Stimulated activated effector memory CD8-positive, alpha-beta T cell treated with anti-CD3 and anti-CD28 coated beads, Interleukin-12 subunit alpha, Interleukin-12 subunit beta, amount 100 ng/mL, for 72 hours (primary cell): Measurements from ENCODE around the gene SPPL2C.

Source experiments
- ATAC-seq: fragments of 150-1000 bp; cut with Tn5 transposase; 2 replicates; pipeline ENCODE4 v1.10.0; 2021
- DNase-seq, 2 donors: peaks; one replicate each; pipeline ENCODE4 v3.0.0; 2021 to 2022; ENCODE audit warnings: low spot score in 2 of 2
- H3K27ac Mint-ChIP-seq: one replicate; pipeline ENCODE4 v1.8.0; 2022; ENCODE audit warnings: mild to moderate bottlenecking, mixed read lengths
- H3K36me3 Mint-ChIP-seq: one replicate; pipeline ENCODE4 v1.8.0; 2022; ENCODE audit warnings: mild to moderate bottlenecking, mixed read lengths
- H3K4me1 Mint-ChIP-seq: one replicate; pipeline ENCODE4 v1.8.0; 2022; ENCODE audit warnings: mixed read lengths
- H3K4me3 Mint-ChIP-seq: one replicate; pipeline ENCODE4 v1.8.0; 2022; ENCODE audit warnings: mild to moderate bottlenecking, mixed read lengths
- H3K9me3 Mint-ChIP-seq: one replicate; pipeline ENCODE4 v1.8.0; 2022; ENCODE audit warnings: mixed read lengths

The SPPL2C gene

DNA sequence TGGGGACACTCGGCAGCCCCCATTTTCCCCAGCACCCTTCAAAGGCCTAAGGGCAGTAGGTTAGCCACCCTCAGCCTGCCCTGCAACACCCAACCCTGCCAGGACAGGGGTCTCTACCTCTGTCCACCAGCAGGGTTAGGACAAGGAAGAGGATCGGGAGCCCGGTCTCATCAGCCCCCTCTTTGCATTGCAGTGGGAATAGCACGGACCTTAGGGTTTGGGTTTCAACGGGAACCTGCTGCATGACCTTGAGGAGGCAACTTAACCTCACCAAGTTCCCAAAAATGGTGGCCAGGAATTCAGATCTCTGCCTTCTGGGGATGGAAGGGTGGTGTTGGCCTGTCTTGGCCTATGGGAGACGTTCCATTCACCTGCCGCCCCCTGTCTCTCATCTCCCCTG lies 20.2 kb upstream of the SPPL2C start:
- DNase-seq (no peak), ATAC-seq (no peak)
- H3K4me3 Mint-ChIP-seq: no peak overlapping the region
- no peaks in the 10 kb centered on the region for H3K9me3 Mint-ChIP-seq
- no peaks in the 10 kb centered on the region for H3K36me3 Mint-ChIP-seq
- no peaks in the 10 kb centered on the region for H3K4me1 Mint-ChIP-seq
- H3K27ac Mint-ChIP-seq: no peak overlapping the region

DNA sequence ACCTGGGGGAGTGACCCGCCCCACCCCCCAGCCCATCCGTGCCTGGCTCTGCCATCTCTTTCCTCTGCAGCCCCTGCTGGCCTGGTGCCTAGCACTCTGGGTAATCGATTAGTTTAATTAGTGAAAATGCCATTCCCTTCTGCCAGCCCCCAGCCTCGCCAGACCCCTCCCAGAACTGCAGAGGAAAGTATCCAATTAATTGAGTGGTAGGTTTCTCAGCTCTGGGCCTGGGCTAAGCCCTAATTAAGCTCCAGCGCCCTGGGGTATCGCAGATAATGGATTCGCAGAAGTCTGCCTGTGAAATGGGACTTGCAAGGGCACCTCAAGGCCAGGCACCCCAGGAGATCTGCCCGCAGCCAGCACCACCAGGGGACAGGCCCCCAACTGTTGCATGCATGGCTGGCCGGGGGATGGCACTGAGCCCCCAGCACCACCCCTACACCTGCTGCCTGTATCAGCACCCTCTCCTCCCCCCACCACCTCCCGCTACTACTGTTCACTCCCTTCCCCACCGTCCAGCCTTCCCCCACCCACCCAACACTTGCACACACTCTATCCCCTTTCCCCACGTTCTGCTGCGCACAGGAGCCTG lies 19.7 kb upstream of the SPPL2C start:
- H3K4me1 Mint-ChIP-seq: no peaks in the 10 kb centered on the region
- H3K9me3 Mint-ChIP-seq: no peaks in the 10 kb centered on the region
- no peaks in the 10 kb centered on the region for H3K36me3 Mint-ChIP-seq
- H3K27ac Mint-ChIP-seq: no peak overlapping the region
- no peak for ATAC-seq
- H3K4me3 Mint-ChIP-seq: no peak overlapping the region
- no peak for DNase-seq

DNA sequence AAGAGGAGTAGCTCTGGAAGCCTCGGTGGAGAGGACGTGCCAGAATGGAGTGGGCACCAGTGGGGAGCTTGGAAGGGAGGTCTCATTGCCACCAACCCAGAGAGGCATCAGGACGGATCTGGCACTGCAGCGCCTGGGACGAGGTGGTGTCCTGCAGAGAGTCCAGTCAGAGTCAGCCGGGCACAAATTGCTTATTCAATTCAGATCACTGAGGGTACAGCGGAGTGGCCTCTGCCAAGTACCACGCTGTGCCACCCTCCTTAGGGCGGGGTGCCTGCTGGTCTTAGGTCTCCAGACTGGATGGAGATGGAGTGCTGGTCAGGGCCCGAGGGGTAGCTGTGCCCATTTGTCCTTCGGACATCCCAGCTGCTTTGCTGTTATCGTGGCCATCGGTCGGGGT lies 18.9 kb upstream of the SPPL2C start:
- Mint-ChIP-seq H3K4me3 (no peak overlapping the region), H3K9me3 (no peaks in the 10 kb centered on the region), H3K36me3 (no peaks in the 10 kb centered on the region), H3K27ac (no peak overlapping the region), H3K4me1 (no peaks in the 10 kb centered on the region)
- ATAC-seq (no peak), DNase-seq (no peak)

DNA sequence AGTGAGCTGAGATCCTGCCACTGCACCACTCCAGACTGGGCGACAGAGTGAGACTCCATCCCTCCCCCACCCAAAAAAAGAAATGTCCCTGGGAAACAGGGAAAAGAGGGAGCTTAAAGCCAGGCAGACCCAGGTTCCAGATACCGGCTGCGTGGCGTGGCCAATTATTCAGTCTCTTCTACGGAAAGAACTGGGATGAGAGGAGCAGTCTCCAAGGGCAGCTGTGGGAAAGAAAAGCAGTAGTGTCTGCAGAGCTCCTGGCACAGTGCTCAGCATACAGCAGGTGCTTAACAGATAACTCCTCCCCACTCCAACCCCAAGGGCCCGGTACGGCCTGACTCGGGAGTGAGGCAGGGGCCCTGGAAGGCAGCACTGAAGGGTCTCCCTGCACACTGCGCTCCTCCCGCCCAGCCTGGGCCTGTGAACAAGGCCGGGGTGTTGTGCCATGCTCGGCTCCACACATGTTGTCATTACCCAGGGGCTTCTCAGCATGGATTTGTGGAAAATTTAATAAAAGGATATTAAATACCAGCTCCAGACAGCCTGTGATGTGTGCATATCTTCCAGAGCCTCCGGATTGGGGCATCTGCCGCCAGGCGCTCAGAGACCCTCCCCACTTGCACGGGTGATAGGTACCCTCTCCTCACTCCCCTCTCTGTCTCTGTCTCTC lies 17.6 kb upstream of the SPPL2C start:
- H3K4me1 Mint-ChIP-seq: no peaks in the 10 kb centered on the region
- no peaks in the 10 kb centered on the region for H3K9me3 Mint-ChIP-seq
- H3K4me3 Mint-ChIP-seq: no peak overlapping the region
- H3K27ac Mint-ChIP-seq: no peak overlapping the region
- ATAC-seq: no peak
- H3K36me3 Mint-ChIP-seq: no peaks in the 10 kb centered on the region
- DNase-seq: no peak

DNA sequence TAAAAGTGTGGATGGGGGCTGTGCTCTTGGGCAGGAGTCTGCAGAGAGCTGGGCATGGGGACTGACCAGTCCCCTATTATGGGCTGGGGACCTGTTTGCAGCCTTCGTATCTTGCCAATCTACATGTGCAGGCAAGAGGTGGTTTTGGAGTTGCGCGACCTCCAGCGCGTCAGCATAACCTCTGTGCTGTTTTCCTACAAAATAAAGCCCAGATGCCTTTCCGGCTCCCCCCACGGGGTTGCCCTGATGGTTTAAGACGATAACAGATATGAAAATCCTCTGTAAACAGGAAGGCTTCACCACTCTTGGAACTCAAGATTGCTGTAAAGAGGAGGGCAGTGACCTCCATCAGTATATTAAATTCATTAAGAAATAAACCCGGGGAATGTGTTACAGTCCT lies 16.5 kb upstream of the SPPL2C start:
- Mint-ChIP-seq H3K27ac (no peak overlapping the region), H3K4me3 (no peak overlapping the region)

DNA sequence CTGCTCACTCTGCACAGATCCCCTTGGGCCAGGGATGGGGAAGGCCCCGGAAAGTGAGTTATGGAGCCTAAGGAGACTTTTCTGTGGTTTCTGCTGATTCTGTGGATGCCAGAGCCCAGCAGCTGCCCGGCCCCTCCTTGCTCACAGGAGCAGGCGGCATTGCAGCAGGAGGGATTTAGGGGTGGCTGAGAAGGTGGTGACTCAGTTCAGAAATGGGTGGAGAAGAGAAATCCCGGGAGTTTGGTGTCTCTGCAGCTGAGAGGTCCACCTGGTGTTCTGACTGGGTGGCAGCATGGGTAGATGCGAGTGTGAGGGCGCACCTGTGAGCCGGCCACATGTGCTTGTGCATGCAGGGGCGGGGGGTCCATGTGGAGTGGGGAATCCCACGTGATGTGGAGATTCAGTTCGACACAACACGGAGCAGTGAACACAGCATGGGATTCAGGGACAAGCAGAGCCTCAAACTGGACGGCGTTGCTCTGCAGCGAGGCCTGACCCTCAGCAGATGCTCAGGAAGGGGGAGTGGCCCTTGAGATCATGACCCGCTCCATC lies 16.0 kb upstream of the SPPL2C start:
- no peak for DNase-seq

More for the DNA sequence above, 16.5 kb upstream of the SPPL2C start:
- ATAC-seq (no peak), DNase-seq (no peak)
- no peaks in the 10 kb centered on the region for H3K4me1 Mint-ChIP-seq
- no peaks in the 10 kb centered on the region for H3K36me3 Mint-ChIP-seq
- no peaks in the 10 kb centered on the region for H3K9me3 Mint-ChIP-seq

DNA sequence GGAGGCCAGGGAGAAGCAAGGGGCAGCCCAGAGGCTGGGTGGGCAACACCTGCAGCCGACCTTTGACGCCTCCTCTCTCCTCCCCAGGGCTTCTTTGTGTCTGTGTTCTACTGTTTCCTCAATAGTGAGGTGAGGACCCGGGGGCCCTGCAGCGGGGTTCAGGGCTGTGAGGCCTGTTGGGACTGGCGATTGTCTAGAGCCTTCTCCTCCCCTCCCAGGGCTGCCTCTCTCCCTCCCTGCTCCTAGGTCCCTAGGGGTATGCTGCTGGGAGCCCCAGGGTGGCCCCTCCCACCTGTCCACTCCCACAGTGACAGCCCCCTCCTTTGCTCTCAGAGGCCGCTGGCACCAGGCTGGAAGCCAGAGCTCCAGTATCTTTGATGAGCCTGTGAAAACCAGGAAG lies 10.8 kb upstream of the SPPL2C start:
- no peaks in the 10 kb centered on the region for H3K36me3 Mint-ChIP-seq
- no peaks in the 10 kb centered on the region for H3K4me1 Mint-ChIP-seq
- no peak overlapping the region for H3K4me3 Mint-ChIP-seq
- ATAC-seq (no peak), DNase-seq (no peak)
- no peaks in the 10 kb centered on the region for H3K9me3 Mint-ChIP-seq
- no peak overlapping the region for H3K27ac Mint-ChIP-seq

More for the DNA sequence above, 16.0 kb upstream of the SPPL2C start:
- Mint-ChIP-seq H3K36me3 (no peaks in the 10 kb centered on the region), H3K4me3 (no peak overlapping the region), H3K4me1 (no peaks in the 10 kb centered on the region), H3K27ac (no peak overlapping the region), H3K9me3 (no peaks in the 10 kb centered on the region)
- ATAC-seq: no peak

DNA sequence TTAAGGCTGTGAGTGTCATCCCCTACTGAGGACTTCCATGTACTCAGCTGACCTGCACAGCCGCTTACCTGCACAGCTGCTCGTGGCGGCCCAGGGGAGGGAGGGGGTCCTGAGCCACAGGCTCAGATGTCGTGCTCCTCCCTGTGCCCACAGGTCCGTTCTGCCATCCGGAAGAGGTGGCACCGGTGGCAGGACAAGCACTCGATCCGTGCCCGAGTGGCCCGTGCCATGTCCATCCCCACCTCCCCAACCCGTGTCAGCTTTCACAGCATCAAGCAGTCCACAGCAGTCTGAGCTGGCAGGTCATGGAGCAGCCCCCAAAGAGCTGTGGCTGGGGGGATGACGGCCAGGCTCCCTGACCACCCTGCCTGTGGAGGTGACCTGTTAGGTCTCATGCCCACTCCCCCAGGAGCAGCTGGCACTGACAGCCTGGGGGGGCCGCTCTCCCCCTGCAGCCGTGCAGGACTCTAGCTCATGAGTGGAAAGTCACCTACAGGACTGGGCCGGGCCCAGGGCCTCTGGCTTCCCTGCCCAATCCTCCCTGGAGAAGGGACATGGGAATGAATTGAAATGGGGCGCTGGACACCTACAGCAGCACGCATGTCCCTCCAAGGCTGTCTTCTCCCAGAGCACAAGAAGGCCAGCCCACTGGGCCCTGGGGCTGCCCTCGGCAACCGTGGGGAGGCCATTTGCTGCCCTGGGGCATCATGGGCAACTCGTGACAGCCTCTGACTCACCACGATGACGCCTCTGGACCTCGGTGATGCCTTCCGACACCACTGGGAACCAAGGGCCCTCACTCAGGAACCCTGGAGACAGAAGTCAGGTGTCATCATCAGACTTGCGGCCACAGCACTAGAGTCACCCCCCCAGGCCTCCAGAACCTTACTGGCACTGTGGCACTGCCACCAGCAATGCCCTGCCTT lies 9.9 kb upstream of the SPPL2C start:
- ATAC-seq: no peak

DNA sequence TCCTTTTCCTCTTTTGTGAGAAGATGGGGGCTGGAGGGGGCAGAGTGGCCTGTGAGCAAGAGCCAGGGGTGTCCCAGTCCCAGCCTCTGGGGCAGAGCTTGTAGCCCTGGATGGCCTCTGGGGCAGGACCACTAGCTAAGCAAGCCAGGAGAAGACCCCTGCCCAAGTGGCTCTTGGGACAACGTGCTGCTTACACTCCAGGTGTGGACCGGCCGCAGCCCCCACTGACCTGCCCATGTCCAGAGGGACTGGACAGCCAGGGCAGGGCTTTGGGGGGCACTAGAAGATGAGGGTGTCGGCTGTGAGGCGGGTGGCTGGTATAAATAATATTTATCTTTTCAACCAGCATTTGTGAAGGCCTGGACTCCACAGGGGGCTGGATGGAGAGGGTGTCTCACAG lies 9.2 kb upstream of the SPPL2C start:
- DNase-seq (no peak), ATAC-seq (no peak)
- no peaks in the 10 kb centered on the region for H3K36me3 Mint-ChIP-seq
- H3K27ac Mint-ChIP-seq: no peak overlapping the region
- no peaks in the 10 kb centered on the region for H3K9me3 Mint-ChIP-seq
- no peaks in the 10 kb centered on the region for H3K4me1 Mint-ChIP-seq
- H3K4me3 Mint-ChIP-seq: no peak overlapping the region

More for the DNA sequence above, 9.9 kb upstream of the SPPL2C start:
- H3K4me3 Mint-ChIP-seq: no peak overlapping the region
- H3K9me3 Mint-ChIP-seq: no peaks in the 10 kb centered on the region
- DNase-seq: no peak
- no peaks in the 10 kb centered on the region for H3K4me1 Mint-ChIP-seq
- no peak overlapping the region for H3K27ac Mint-ChIP-seq
- H3K36me3 Mint-ChIP-seq: no peaks in the 10 kb centered on the region

DNA sequence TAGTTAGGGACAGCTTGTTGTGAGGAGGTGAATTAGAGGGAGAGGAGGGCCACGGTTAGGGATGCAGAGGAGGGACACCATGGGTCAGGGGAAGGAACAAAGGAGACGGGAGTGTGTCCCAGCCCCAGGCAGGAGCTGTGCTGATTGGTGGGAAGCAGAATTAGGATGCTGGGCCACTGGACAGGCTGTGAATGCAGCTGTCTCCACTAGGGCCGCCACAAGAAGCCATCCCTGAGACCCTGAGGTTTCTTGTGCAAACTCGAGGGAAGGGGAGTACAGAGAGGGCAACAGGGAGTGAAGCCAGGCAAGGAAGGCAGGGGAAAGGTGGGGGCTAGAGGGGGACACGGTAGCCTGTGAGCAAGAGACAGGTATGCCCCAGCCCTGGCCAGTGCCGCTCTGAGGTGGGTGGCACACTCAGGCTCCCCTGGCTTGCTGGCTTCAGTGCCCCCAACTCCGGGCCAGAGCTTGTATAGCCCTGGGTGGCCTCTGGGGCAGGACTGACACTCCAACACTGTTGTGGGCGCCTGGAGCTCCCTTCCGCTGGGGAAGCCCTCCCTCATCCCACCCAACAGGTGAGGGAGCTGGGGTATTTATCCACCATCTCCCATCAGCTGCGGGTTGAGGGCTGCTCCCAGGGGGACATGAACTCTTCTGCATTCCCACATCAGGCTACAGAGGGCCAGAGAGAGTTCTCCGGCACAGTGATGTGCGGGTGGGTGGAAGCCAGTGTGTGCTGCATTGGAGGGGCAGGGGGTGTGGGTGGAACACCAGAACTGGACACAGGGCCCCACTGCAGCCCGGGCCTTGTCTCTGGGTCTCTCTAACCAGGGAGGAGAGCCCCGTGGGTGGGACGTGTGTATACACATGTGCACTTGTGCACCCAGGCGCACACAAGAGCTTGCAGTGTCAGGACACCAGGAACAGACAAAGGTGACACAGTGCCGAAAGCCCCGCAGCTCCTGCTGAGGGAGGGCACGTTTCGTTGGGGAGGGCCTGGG lies 8.3 kb upstream of the SPPL2C start:
- ATAC-seq (peak; percentile 5), DNase-seq (no peak)
- Mint-ChIP-seq H3K4me1 (no peaks in the 10 kb centered on the region), H3K36me3 (no peaks in the 10 kb centered on the region), H3K9me3 (no peaks in the 10 kb centered on the region), H3K4me3 (no peak overlapping the region), H3K27ac (no peak overlapping the region)

DNA sequence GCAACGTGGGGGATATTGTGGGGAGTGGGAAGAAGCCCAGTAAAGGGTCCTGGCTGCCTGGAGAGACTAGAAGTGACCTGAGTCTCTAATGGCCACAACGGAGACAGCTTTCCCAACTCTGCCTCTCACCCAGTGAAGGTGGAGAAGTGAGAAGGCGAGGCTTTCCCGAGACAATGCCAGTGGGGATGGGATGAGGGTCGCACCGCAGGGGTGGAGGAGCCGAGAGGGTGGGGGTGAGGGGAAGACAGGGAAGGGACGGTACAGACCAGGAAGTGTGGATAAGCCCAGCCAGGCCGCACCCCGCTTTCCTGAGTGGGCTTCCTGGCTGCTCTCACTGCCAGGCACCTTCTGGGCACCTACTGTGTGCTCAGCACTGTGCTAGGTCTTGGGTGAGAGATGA lies 7.5 kb upstream of the SPPL2C start:
- no peak overlapping the region for H3K27ac Mint-ChIP-seq
- no peaks in the 10 kb centered on the region for H3K9me3 Mint-ChIP-seq
- H3K36me3 Mint-ChIP-seq: no peaks in the 10 kb centered on the region
- H3K4me1 Mint-ChIP-seq: no peaks in the 10 kb centered on the region
- no peak for ATAC-seq
- no peak overlapping the region for H3K4me3 Mint-ChIP-seq
- DNase-seq: no peak

DNA sequence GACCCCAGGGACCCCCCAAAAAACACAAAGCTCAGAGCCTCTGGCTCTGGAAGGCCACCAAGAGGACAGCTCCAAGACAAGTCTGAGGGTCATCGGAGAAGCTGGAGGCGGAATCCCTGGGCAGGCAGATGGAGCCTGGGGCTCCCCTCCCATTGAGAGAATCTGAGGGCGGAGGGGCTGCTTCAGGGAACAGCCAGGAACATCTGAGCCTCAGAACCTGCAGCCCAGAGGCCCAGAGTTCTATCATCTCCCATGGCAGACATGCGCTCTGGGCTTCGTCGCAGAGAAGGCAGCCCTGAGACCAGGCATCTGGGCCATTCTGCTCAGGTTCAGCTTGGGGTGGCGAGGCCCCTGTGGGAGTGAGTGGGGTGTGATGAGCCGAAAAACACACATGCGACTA lies 7.1 kb upstream of the SPPL2C start:
- Mint-ChIP-seq H3K4me1 (no peaks in the 10 kb centered on the region), H3K36me3 (no peaks in the 10 kb centered on the region), H3K9me3 (no peaks in the 10 kb centered on the region), H3K27ac (no peak overlapping the region), H3K4me3 (no peak overlapping the region)
- no peak for ATAC-seq
- no peak for DNase-seq

DNA sequence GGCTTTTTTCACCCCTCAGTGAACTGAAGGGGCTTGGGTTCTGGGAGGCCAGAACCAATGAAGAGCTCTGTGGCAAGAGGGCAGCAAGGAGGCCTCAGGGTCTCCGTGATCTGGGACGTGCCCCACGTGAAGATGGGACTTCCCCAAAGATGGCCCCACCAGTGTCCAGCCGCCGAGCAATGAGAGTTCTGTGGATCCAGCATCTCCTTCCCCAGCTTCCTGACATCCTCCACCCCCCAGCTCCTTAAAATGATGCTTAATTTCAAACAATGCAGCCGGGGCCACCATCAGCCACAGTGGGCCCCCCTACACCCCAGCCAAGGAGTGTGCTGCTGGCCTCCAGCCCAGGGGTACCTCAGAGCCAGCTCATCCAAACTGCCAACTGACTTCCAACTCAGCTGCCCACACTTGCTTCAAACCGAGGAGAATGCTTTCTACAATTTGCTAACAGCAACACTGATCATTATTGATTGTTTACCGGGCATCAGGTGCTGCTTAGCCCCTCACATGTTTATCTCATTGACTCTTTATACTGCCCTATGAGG lies 5.9 kb upstream of the SPPL2C start:
- H3K4me1 Mint-ChIP-seq: no peaks in the 10 kb centered on the region
- no peaks in the 10 kb centered on the region for H3K9me3 Mint-ChIP-seq
- no peaks in the 10 kb centered on the region for H3K36me3 Mint-ChIP-seq
- DNase-seq: no peak
- ATAC-seq: no peak
- H3K4me3 Mint-ChIP-seq: no peak overlapping the region
- H3K27ac Mint-ChIP-seq: no peak overlapping the region

DNA sequence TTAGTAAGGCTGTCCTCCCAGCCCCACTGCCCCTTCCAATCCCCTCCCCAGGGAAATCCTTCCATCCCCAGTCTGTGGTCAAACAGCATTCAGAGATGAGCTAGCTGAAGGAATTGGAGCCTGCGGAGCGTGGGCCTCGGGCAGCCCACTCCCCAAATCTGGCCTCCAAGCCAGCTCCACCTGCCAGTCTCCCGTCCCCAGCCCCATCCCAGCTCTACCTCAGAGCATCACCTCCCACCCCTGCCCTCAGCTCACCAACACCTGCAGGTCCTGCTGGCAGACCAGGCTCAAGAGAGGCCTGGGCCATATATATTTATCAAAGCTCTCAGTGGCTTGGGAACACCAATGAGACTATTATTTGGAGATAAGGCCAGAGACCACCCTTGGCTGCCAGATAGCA lies 5.2 kb upstream of the SPPL2C start:
- no peaks in the 10 kb centered on the region for H3K36me3 Mint-ChIP-seq
- H3K4me3 Mint-ChIP-seq: no peak overlapping the region
- DNase-seq: no peak
- H3K9me3 Mint-ChIP-seq: no peaks in the 10 kb centered on the region
- no peaks in the 10 kb centered on the region for H3K4me1 Mint-ChIP-seq
- ATAC-seq: no peak
- no peak overlapping the region for H3K27ac Mint-ChIP-seq
